Esophagus squamous epithelium (tissue), 4 donors: ENCODE measurements around the gene CCDC106.

Experiments used
- CTCF ChIP-seq, 6 experiments: fragments of 450-650 bp in 4 of 6; fragments of 200-600 bp in 2 of 6; sonication (generic) in 2 of 6; IDR thresholded peaks; one replicate each; pipeline ENCODE4 v1.5.1; 2016 to 2019; ENCODE audit warnings: antibody characterized with exemption in 6 of 6, mild to moderate bottlenecking in 4 of 6, moderate library complexity in 4 of 6
- POLR2A ChIP-seq, 4 donors: fragments of 450-650 bp; IDR thresholded peaks; one replicate each; pipeline ENCODE4 v1.6.1; 2017; ENCODE audit warnings: antibody characterized with exemption in 4 of 4, mild to moderate bottlenecking in 4 of 4, moderate library complexity in 3 of 4

GRCh38 chr19:55606817-55607216, 41.2 kb upstream of the CCDC106 start:
- no peak for TF ChIP-seq POLR2A (IDR thresholded peaks at IDR 0.05)
- TF ChIP-seq CTCF (IDR thresholded peaks at IDR 0.05): no peak
